HG03439 (cell line): ENCODE results near the gene PAFAH2.
"Not testable (repeated sequence)": the region's sequence is repeated elsewhere in the genome, so short reads cannot be mapped to it uniquely, and the experiment has no call there.

Experiments
- ATAC-seq: cut with Tn5 transposase; IDR thresholded peaks from one replicate; pipeline ENCODE4 v1.9.1; 2021; ENCODE audit warnings: mild to moderate bottlenecking, moderate library complexity; ENCODE audit not compliant: unreplicated experiment

The PAFAH2 gene

GRCh38 chr1:25943511-25943910 lies 54.4 kb downstream of the PAFAH2 start:
- not testable (repeated sequence) for ATAC-seq

DNA sequence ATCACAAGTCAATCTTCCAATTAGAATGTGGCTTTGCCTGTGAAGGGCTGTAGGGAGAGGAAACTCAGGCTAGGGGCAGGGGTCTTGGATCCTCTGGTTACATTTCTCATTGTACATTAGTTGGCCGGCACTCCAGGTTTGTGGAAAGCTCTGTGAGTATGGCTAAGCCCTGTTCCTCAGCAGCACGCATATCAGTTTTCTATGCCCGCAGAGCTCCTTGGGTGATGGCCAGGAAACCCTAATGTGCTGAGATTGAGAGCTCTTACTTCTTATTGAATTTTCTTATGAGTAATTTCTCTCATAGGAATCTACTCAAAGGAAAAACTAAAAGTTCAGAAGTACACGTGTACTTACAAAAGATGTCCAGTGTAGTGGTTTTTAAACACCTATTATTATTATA lies 60.9 kb downstream of the PAFAH2 start:
- no peak for ATAC-seq

- no peak for ATAC-seq
These were observed 64.1 kb downstream of the PAFAH2 start for GRCh38 chr1:25933479-25934365.

DNA sequence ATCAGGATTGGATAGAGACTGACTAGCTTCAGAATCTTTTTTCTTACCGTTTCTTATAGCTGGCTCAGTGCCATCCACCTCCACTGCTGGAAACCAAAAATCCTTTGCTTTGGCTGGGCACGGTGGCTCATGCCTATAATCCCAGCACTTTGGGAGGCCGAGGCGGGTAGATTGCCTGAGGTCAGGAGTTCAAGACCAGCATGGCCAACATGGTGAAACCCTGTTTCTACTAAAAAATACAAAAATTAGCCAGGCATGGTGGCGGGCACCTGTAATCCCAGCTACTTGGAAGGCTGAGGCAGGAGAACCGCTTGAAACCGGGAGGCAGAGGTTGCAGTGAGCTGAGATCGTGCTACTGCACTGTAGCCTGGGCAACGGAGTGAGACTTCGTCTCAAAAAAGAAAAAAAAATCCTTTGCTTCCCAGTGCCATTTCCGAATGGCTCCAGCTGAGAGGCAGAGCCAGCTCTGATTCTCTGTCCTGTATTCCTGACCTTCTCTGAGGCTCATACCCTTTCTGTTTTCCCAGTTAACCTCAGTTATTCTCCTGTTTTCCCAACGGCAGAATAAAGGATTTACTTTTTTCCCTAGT lies 65.0 kb downstream of the PAFAH2 start:
- ATAC-seq: not testable (repeated sequence)

DNA sequence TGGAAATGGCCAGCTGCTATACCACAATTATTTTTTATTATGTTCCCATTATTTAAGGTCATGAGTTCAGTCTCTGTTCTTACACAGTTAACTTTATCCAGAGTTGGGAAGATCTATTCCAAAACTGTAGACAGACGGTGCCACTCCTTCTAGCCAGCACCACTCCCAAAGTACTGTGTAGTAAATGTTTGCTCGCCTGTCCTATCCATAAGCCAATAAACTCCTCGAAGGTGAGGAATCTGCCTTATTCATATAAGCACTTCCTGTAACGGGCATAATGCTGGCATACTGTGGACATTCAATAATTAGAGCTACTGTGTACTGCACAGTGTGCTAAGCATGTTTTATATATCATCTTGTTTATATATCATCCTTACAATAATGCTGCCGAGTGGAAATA lies 65.5 kb downstream of the PAFAH2 start:
- ATAC-seq: no peak

DNA sequence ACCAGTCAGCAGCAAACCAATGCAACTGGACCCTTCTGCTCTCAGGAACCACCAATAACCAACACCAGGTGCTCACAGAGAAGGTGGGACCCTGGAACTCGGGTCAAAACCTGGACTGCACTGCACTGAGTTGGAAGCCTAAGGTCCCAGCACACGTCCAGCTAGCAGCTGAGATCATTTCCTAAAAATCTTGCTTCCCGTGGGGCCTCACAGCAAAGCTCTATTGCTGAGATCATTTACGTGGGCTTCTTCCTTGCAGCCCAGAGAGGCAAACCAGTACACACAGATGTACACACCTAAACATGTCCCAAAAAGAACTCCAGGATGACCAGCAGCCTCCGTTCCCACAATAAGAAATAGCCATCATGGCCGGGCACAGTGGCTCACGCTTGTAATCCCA lies 68.8 kb downstream of the PAFAH2 start:
- no peak for ATAC-seq

DNA sequence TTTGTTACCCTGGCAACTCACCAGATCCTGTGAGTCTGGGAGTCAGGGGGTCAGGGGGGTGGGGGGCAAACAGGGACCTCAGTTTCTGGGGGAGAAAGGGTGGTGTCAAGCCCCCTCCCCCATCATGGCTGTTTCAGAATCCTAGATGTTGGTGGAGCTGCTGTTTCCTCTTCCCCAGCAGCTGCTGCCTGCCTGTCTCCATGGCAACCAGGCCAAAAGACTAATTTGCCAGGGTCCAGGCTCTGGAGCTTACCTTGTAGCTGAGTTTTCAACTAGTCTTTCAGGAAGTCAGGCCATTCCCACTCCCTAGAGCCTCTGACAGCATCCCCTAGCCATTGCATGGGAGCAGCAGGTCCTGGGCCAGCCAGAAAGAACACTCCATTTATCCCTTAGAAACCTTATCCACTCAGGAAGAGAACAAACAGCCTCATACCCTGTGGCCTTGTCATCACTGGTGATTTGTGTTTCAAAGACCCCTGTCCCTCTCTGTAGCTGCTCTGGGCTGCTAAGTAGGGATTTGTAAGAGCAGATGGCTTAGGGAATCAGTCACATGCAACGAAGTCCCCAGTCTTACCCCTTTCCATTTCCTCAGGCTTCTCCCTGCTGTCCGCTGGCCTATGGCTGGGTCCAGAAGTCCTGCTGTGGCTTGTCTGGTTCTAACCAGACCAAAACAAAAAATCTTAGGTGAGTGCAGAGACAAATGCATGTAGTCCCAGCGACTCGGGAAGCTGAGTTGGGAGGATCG lies 70.2 kb downstream of the PAFAH2 start:
- no peak for ATAC-seq

DNA sequence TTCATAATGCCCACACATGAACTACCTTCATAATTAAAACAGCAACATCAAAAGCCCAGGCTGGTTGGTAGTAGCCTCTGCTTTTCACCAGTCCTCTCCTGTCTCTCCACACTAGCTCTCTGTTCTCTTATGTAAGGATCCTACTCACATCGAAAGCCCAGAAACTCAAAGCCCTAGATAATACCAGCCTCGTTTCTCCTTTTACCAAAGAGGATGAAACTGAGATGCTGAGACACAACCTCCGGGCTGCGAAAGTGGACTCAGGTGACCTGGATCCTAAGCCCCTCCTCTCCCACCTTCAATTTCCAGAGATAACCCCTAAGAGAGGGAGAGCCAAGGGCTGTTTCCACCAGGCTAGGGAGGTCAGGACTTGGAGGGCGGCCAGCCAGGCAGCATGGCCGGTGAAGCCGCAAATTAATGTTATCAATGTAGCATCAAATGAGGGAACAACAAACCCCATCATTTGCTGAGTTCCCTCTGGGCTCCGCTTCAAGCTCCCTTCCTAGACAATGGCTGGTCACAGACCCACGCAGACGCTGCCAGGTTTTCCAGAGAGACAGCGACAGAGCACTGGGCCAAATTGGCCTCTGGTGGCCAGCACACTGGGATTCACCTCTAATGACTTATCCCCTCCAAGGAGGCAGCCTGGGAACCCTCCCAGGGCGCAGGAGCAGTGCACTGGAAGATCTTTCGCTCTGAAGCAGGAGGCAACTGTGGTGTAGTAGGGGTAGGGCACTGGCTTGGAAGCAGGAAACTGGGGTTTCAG lies 70.9 kb downstream of the PAFAH2 start:
- ATAC-seq: no peak

GRCh38 chr1:25924454-25924853 lies 73.4 kb downstream of the PAFAH2 start:
- ATAC-seq: no peak

- ATAC-seq: no peak
These were observed 74.8 kb downstream of the PAFAH2 start for GRCh38 chr1:25922971-25923552.

GRCh38 chr1:25922056-25922970 lies 75.5 kb downstream of the PAFAH2 start:
- ATAC-seq: no peak

- ATAC-seq: no peak
These were observed 79.2 kb downstream of the PAFAH2 start for GRCh38 chr1:25918615-25919014.

DNA sequence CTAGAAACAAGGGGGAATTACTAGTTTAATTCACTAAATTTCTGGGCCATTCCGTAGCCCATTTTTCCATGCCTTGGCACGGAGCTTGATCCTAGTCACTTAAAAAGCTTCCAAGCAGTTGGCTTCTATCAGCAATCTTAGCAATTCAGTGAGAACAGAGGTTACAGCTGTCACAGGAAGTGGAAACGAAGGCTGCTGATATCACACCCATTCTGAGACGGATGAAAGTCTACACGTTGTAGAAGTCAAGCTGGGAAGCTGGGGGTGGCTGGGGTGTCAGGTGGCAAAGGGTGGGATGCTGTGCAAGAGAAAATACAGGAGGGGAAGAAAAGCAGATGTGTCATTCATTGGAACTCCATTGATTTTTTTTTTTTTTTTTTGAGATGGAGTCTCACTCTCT lies 79.9 kb downstream of the PAFAH2 start:
- ATAC-seq: no peak

DNA sequence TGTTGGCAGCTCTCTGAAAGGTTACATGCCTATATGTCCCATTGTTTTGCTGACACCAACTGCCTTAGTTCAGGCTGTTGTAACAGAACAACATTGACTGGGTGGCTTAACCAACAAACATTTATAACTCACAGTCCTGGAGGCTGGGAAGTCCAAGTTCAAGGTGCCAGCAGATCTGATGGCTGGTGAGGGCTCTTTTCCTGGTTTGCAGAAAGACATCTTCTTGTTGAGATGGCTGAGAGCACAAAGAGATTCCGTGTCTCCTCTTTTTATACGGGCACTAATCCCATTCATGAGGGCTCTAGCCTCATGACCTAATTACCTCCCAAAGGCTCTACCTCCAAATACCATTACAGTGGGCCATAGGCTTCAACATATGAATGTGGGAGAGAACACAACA lies 81.4 kb downstream of the PAFAH2 start:
- ATAC-seq: no peak

DNA sequence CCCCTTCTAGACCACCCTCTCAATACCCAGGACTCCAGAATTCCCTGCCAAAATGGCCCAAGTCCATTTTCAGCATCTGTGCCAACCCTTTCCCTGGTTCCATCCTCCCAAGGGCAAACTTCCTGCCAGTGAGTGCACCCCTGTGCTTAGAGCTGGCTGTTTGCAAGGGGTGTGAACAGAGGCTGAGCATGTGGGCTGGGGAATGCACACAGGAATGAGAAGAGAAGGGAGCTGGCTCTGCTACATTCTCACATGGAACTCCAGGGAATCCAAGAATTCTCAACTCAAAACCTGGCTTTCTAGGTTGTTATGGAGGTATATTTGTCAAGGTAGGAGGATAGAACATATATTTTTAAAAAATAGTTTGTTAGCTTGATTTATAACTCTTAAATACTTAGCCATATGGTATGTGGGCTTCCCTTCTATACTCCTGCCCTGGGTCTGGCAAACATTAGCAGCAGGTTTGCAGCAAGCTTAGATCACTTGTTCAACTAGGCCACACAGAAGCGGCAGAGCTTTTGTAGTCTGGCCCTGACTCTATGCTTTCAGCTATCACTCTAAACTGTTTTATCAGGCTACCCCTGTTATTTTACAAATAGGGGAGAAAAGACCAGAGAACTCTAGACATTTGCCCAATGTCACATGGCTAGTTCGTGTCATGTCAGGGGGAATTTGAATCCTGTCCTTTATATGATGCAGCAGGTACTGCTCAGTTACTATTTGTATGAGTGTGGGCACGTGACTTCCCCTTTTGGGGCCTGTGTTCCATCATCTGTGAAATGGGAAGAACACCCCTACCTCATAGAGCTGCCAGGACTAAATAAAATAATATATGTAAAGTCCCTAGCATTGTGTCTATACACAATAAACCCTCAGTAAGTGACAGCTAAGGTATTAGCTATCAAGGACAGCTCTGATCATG lies 83.5 kb downstream of the PAFAH2 start:
- no peak for ATAC-seq

- no peak for ATAC-seq
These were observed 84.7 kb downstream of the PAFAH2 start for GRCh38 chr1:25913206-25913605.

GRCh38 chr1:25912076-25912831 lies 85.6 kb downstream of the PAFAH2 start:
- no peak for ATAC-seq

DNA sequence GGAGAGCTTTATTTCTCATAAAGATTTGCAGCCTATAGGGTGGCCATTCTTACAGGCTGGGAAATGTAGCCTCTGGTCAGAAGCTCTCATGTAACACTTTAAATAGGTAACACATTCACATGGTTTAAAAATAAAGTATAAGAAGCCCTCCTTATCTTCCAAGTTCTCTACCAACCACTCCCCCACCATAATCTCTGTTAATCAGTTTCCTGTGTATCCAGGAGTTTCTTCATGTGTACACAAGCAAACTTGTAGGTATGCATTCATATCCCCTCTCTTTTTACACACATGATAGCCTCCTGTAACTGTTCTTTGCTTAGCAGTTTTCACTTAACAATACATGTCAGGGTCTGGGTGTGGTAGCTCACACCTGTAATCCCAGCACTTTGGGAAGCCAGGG lies 86.7 kb downstream of the PAFAH2 start:
- no peak for ATAC-seq
